ENCODE data around the gene CRIP3. TPM values are rescaled to one million over a fixed set of nuclear protein-coding genes. Genes with fewer than 3 reads are reported as not detected.

CRIP3 gene
- total RNA-seq, 2 donors from 2014 or later: 2.0 TPM; not detected in 1

GRCh38 chr6:43302126-43302525 is 6.5 kb downstream of the CRIP3 start:
- Mint-ChIP-seq H3K4me1 (ENCODE audit: low read depth in 2 of 2) (peaks cover 0 to under 1% of the 10 kb centered on the region in 2 donors), H3K9me3 (no peaks in the 10 kb centered on the region), H3K27ac (no peak overlapping the region), H3K4me3 (no peak overlapping the region), H3K36me3 (no peaks in the 10 kb centered on the region), H3K27me3 (peaks cover 8% of the 10 kb centered on the region in 2 donors)
- ATAC-seq (no peak), DNase-seq (ENCODE audit: low spot score) (no peak)

GRCh38 chr6:43301081-43301870 is 7.3 kb downstream of the CRIP3 start:
- no peaks in the 10 kb centered on the region for H3K4me1 Mint-ChIP-seq (ENCODE audit: low read depth in 2 of 2)
- no peaks in the 10 kb centered on the region for H3K36me3 Mint-ChIP-seq
- ATAC-seq (no peak), DNase-seq (ENCODE audit: low spot score) (no peak)
- peaks cover 8% of the 10 kb centered on the region in 2 donors for H3K27me3 Mint-ChIP-seq
- H3K4me3 Mint-ChIP-seq: no peak overlapping the region
- H3K9me3 Mint-ChIP-seq: no peaks in the 10 kb centered on the region
- H3K27ac Mint-ChIP-seq: no peak overlapping the region

GRCh38 chr6:43299338-43300293 is 9.0 kb downstream of the CRIP3 start:
- H3K36me3 Mint-ChIP-seq: no peaks in the 10 kb centered on the region
- H3K9me3 Mint-ChIP-seq: no peaks in the 10 kb centered on the region
- no peak for DNase-seq (ENCODE audit: low spot score)
- H3K4me1 Mint-ChIP-seq (ENCODE audit: low read depth in 2 of 2): no peaks in the 10 kb centered on the region
- H3K4me3 Mint-ChIP-seq: no peak overlapping the region
- H3K27ac Mint-ChIP-seq: no peak overlapping the region
- H3K27me3 Mint-ChIP-seq: peaks cover 8% of the 10 kb centered on the region in 2 donors
- no peak for ATAC-seq

- Mint-ChIP-seq H3K4me1 (ENCODE audit: low read depth in 2 of 2) (no peaks in the 10 kb centered on the region), H3K27me3 (peaks cover 8% of the 10 kb centered on the region in 2 donors), H3K9me3 (no peaks in the 10 kb centered on the region), H3K4me3 (no peak overlapping the region), H3K36me3 (no peaks in the 10 kb centered on the region), H3K27ac (no peak overlapping the region)
- DNase-seq (ENCODE audit: low spot score): no peak
- no peak for ATAC-seq
Measured at GRCh38 chr6:43298565-43299337, 9.9 kb downstream of the CRIP3 start.

GRCh38 chr6:43297644-43298564 is 10.7 kb downstream of the CRIP3 start, which contains the start of gene SLC22A7:
Gene SLC22A7 (plus strand): TSS chr6:43298260. CDS start chr6:43298359, 99 bp downstream.
- H3K27me3 Mint-ChIP-seq: peaks cover 8% of the 10 kb centered on the region in 2 donors

GRCh38 chr6:43296780-43297497 is 11.7 kb downstream of the CRIP3 start:
- Mint-ChIP-seq H3K4me1 (ENCODE audit: low read depth in 2 of 2) (no peaks in the 10 kb centered on the region), H3K27ac (no peak overlapping the region), H3K9me3 (no peaks in the 10 kb centered on the region), H3K27me3 (peaks cover 8% of the 10 kb centered on the region in 2 donors), H3K4me3 (no peak overlapping the region), H3K36me3 (no peaks in the 10 kb centered on the region)
- ATAC-seq (no peak), DNase-seq (ENCODE audit: low spot score) (no peak)

More at GRCh38 chr6:43297644-43298564, 10.7 kb downstream of the CRIP3 start, which contains the start of gene SLC22A7:
- no peak for DNase-seq (ENCODE audit: low spot score)
- Mint-ChIP-seq H3K4me3 (no peak within 1 kb of the TSS), H3K4me1 (ENCODE audit: low read depth in 2 of 2) (no peaks in the 10 kb centered on the region), H3K27ac (no peak within 1 kb of the TSS), H3K9me3 (no peaks in the 10 kb centered on the region), H3K36me3 (no peaks in the 10 kb centered on the region)
- ATAC-seq: peak in 1 of 2 donors; percentile 15

- Mint-ChIP-seq H3K9me3 (no peaks in the 10 kb centered on the region), H3K4me1 (ENCODE audit: low read depth in 2 of 2) (no peaks in the 10 kb centered on the region), H3K4me3 (no peak overlapping the region), H3K27ac (no peak overlapping the region), H3K36me3 (no peaks in the 10 kb centered on the region), H3K27me3 (peaks cover 8 to 11% of the 10 kb centered on the region in 2 donors)
- no peak for DNase-seq (ENCODE audit: low spot score)
- ATAC-seq: no peak
Measured at GRCh38 chr6:43295456-43295855, 13.2 kb downstream of the CRIP3 start.

- Mint-ChIP-seq H3K4me3 (no peak overlapping the region), H3K9me3 (no peaks in the 10 kb centered on the region), H3K36me3 (no peaks in the 10 kb centered on the region), H3K27ac (no peak overlapping the region), H3K27me3 (peaks cover 4% of the 10 kb centered on the region in 2 donors), H3K4me1 (ENCODE audit: low read depth in 2 of 2) (no peaks in the 10 kb centered on the region)
- ATAC-seq (no peak), DNase-seq (ENCODE audit: low spot score) (no peak)
Measured at GRCh38 chr6:43294536-43294935, 14.1 kb downstream of the CRIP3 start.

- ATAC-seq (no peak), DNase-seq (ENCODE audit: low spot score) (no peak)
- H3K9me3 Mint-ChIP-seq: no peaks in the 10 kb centered on the region
- H3K36me3 Mint-ChIP-seq: no peaks in the 10 kb centered on the region
- H3K27ac Mint-ChIP-seq: no peak overlapping the region
- peaks cover 2 to 4% of the 10 kb centered on the region in 2 donors for H3K27me3 Mint-ChIP-seq
- H3K4me1 Mint-ChIP-seq (ENCODE audit: low read depth in 2 of 2): no peaks in the 10 kb centered on the region
- no peak overlapping the region for H3K4me3 Mint-ChIP-seq
Measured at GRCh38 chr6:43293698-43294097, 14.9 kb downstream of the CRIP3 start.

GRCh38 chr6:43292763-43293318 is 15.8 kb downstream of the CRIP3 start:
- H3K4me1 Mint-ChIP-seq (ENCODE audit: low read depth in 2 of 2): no peaks in the 10 kb centered on the region
- no peaks in the 10 kb centered on the region for H3K36me3 Mint-ChIP-seq
- peaks cover 2 to 4% of the 10 kb centered on the region in 2 donors for H3K27me3 Mint-ChIP-seq
- H3K4me3 Mint-ChIP-seq: no peak overlapping the region
- H3K27ac Mint-ChIP-seq: no peak overlapping the region
- H3K9me3 Mint-ChIP-seq: no peaks in the 10 kb centered on the region
- DNase-seq (ENCODE audit: low spot score): peak; percentile 46
- no peak for ATAC-seq

- Mint-ChIP-seq H3K4me1 (ENCODE audit: low read depth in 2 of 2) (peaks cover 0 to 2% of the 10 kb centered on the region in 2 donors), H3K36me3 (no peaks in the 10 kb centered on the region), H3K27ac (no peak overlapping the region), H3K27me3 (peaks cover 4 to 5% of the 10 kb centered on the region in 2 donors), H3K9me3 (no peaks in the 10 kb centered on the region), H3K4me3 (no peak overlapping the region)
- no peak for DNase-seq (ENCODE audit: low spot score)
- ATAC-seq: no peak
Measured at GRCh38 chr6:43292341-43292740, 16.3 kb downstream of the CRIP3 start.

GRCh38 chr6:43291708-43292107 is 16.9 kb downstream of the CRIP3 start:
- Mint-ChIP-seq H3K27ac (no peak overlapping the region), H3K9me3 (no peaks in the 10 kb centered on the region), H3K4me3 (no peak overlapping the region), H3K27me3 (peaks cover 4 to 7% of the 10 kb centered on the region in 2 donors), H3K36me3 (no peaks in the 10 kb centered on the region), H3K4me1 (ENCODE audit: low read depth in 2 of 2) (peaks cover 0 to 2% of the 10 kb centered on the region in 2 donors)
- no peak for DNase-seq (ENCODE audit: low spot score)
- ATAC-seq: no peak
